NOMO-1 treated with DMSO at 0.1 percent for 48 hours (cell line): ENCODE data around the gene CACYBP.

Experiments used
- DNase-seq: peaks from one replicate; lab custom pipeline; 2025; ENCODE audit not compliant: unreplicated experiment; lab: John Stamatoyannopoulos, UW

Gene CACYBP

GRCh38 chr1:174999936-175000696 lies at the start of gene CACYBP:
Gene CACYBP, plus strand, starts transcription at chr1:174999947. Its CDS starts 234 bp downstream, at chr1:175000181.
- DNase-seq, result peak; percentile 26

GRCh38 chr1:174953285-174954072 lies 46.3 kb upstream of the CACYBP start:
- peak; percentile 16 for DNase-seq

GRCh38 chr1:174954073-174954460 lies 45.7 kb upstream of the CACYBP start:
- DNase-seq, result no peak

GRCh38 chr1:174954671-174955669 lies 44.8 kb upstream of the CACYBP start:
- DNase-seq, result peak; percentile 75

GRCh38 chr1:174956086-174956485 lies 43.7 kb upstream of the CACYBP start:
- DNase-seq, result no peak

GRCh38 chr1:174956976-174957375 lies 42.8 kb upstream of the CACYBP start:
- no peak for DNase-seq

GRCh38 chr1:174957829-174958228 lies 41.9 kb upstream of the CACYBP start:
- no peak for DNase-seq

GRCh38 chr1:174958396-174958795 lies 41.4 kb upstream of the CACYBP start:
- DNase-seq, result no peak

GRCh38 chr1:174960362-174960761 lies 39.4 kb upstream of the CACYBP start:
- peak; percentile 21 for DNase-seq

GRCh38 chr1:174963529-174964125 lies 36.1 kb upstream of the CACYBP start:
- no peak for DNase-seq

GRCh38 chr1:174964261-174964971 lies 35.3 kb upstream of the CACYBP start:
- DNase-seq, result peak; percentile 90

GRCh38 chr1:174964972-174965361 lies 34.8 kb upstream of the CACYBP start:
- no peak for DNase-seq

- DNase-seq, result peak; percentile 25
Measured at GRCh38 chr1:174965362-174966007, 34.3 kb upstream of the CACYBP start.

GRCh38 chr1:174966008-174966572 lies 33.7 kb upstream of the CACYBP start:
- no peak for DNase-seq

- DNase-seq, result peak; percentile 34
Measured at GRCh38 chr1:174967845-174968705, 31.7 kb upstream of the CACYBP start.

- DNase-seq, result peak; percentile 6
Measured at GRCh38 chr1:174968750-174969244, 30.9 kb upstream of the CACYBP start.

GRCh38 chr1:174969977-174970376 lies 29.8 kb upstream of the CACYBP start:
- DNase-seq, result no peak

GRCh38 chr1:174971466-174971865 lies 28.3 kb upstream of the CACYBP start:
- no peak for DNase-seq
